HG03025 (cell line): ENCODE results near the gene ADCY4.
A peak's percentile ranks its signal among the peaks of the same experiment; 100 is the strongest.
"Not testable (repeated sequence)": the region's sequence is repeated elsewhere in the genome, so short reads cannot be mapped to it uniquely, and the experiment has no call there.

Source experiments
- ATAC-seq: cut with Tn5 transposase; IDR thresholded peaks from one replicate; pipeline ENCODE4 v1.9.1; 2021; ENCODE audit warnings: mild to moderate bottlenecking, moderate library complexity; ENCODE audit not compliant: unreplicated experiment, low FRiP score

The ADCY4 gene

DNA sequence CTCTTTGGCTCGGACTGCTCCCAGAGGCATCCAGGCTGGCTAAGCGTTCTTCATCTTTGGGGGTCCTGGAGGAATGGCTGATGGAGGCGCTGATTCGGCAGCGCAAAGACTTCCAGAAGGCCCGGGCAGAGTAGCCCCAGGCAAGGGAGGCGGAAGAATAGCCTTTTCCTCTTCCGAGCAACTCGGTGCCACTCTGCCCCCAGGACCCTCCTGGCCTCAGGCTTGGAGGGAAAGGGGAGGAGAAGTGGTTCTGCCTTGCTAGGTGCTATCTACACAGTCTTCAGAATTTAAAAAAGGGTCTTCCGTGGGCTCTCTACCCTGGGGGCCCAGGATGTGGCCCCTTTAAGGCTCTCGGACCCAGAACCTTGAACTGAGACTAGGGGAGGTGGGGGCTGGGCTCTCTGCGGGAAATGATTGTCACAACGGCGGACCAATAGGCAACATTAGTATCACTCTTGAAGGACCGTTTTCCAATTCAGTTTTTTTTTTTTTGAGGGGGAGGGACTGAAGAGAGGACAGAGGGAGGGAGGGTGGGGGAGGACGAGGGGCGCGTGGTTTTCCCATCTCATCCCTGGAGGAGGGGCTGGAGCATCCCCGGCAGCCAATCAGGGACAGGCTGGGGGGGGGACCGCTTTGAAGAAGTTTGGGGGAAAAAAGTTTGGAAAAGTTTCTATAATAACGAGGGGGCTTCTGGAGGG is 32.8 kb upstream of the ADCY4 start, which contains the start of gene NFATC4:
TSS of gene NFATC4 (plus strand) at position 671 of the 698 bp plus-strand sequence. CDS start 157 bp downstream, outside the sequence.
- no peak for ATAC-seq

DNA sequence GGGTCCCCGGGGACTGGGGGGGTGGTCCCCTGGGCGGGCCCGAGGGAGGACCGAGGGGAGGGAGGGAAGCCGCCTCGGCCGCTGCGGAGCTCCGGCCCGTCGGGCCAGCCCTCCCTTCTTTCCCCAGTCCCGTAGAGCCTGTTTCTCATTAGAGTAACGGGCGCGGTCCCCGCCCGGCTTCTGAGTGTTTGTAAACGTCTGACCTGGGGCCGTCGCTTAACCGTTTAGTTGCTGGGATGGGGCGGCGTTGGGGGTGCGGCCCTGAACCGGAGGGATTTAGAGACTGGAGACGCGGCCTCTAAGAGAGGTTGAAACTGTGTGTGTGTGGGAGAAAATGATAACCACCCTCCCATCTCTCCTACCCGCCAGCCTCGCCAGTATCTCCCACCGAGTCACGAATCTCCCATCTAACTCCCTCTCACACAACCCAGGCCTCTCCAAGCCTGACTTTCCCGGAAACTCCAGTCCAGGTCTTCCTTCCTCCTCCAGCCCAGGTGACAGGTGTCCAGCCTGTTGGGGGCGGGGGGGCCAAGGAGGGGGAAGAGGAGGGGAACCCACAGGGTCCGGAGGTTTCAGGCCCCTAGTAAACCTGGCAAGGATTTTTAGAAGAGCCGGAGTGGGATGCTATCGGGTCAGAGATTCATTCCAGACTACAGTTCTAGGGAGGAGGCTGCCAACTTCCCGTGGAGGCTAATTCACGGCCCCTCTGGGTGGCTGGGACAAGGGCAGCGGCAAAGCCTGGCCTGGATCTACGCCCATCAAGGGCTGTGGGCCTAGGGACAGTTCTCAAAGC is 32.0 kb upstream of the ADCY4 start:
- ATAC-seq: peak; percentile 47

DNA sequence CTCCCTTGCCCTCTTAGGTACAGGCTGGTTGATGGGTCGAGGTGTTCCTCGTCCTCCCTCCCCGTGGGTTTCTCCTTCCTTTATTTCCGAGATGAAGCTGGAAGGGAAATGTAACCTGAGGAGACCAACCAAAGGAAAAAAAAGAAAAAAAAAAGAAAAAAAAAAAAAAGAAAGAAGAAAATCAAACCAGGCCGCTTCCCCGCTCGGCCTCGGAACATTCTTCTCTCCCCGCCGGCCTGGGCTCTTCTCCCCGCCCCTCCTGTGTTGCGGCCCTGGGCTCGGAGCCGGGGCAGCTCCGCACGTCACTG is 31.5 kb upstream of the ADCY4 start:
- ATAC-seq: no peak

DNA sequence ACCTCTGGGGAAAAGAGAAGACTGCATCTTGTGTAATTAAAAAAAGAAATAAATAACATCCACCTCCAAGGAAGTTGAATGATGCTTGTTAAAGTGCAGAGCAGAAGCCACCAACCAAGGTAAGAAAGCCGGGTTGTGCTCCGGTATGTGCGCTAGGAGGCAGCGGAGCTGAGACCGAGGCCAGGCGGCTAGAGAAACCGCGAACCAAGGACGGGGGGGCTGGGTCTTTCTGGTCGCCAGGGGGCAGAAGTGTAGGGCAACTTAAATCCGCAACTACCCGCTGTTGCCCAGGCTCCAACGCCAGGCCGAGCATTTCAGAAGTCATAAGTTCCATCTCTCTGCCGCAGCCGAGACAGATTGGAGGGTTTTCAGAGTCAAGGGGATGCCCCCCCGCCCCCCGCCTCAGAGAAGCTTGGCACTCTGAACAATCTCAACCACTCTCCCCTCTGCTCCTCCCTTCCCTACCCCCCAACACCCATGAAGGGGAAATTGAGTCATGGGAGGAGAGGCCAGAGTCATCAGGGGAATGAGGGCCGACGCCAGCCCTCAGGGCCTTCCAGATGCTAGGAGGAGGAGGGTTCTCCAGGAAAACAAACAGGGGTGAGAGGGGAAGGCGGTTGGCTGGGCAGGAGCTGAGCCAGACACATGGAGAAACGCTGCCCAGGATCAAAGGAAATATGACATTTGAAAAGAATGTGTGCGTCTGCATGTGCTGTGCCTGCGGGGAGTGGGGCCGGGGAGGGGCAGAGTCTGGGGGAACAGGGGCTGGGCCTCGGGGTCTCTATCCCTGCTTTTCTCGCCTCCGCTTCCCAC is 30.9 kb upstream of the ADCY4 start:
- no peak for ATAC-seq

DNA sequence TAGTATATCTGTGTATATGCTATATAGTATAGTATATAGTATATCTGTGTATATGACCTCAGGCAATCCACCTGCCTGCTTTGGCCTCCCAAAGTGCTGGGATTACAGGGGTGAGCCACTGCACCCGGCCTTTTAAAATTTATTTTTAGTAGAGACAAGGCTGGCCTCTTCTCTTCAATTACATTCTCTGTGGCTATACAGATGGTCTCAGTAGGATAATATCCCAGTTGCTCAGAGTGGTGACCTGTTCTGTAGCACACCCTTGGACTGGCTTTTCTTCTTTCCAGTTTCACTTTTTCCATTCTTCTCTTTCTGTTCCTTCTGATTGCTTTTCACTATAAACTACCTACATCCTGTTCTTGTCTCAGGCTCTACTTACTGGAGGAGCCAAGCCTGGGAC is 30.0 kb upstream of the ADCY4 start:
- ATAC-seq: no peak

DNA sequence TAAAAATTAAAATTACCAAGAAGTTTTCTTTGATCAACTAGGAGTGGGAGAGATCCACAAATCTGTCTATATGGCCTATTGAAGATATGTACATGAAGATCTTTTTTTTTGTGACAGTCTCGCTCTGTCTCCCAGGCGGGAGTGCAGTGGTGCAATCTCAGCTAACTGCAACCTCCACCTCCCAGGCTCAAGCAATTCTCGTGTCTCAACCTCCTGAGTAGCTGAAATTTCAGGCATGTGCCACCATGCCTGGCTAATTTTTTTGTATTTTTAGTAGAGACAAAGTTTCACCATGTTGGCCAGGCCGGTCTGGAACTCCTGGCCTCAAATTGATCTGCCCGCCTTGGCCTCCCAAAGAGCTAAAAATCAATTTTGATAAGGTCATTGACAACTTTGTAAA is 28.5 kb upstream of the ADCY4 start:
- no peak for ATAC-seq

DNA sequence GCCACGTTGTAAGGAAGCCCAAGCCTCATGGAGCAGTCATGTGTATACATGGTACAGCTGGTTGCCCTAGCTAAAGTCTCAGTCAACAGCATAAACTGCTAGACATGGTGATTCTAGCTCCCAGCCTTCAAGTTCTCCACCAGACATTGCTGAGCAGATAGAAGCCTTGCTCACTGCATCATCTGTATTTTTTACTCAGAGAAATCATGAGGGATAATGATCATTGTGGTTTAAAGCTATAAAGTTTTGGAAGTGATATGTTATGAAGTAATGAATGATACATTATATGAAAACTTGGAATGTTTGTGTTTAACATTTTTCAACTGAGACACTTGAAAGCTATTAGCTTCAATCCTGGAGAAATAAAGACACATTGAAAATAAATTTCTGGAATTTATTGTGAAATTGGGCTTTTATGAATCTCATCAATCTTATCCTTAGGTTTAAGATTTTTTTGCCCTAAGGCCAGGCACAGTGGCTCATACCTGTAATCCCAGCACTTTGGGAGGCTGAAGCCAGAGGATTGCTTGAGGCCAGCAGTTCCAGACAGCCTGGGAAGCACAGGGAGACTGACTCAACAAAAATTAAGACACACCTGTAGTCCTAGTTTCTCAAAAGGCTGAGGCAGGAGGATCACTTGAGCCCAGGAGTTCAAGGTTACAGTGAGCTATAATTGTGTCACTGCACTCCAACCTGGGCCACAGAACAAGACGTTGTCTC is 27.5 kb upstream of the ADCY4 start:
- no peak for ATAC-seq

DNA sequence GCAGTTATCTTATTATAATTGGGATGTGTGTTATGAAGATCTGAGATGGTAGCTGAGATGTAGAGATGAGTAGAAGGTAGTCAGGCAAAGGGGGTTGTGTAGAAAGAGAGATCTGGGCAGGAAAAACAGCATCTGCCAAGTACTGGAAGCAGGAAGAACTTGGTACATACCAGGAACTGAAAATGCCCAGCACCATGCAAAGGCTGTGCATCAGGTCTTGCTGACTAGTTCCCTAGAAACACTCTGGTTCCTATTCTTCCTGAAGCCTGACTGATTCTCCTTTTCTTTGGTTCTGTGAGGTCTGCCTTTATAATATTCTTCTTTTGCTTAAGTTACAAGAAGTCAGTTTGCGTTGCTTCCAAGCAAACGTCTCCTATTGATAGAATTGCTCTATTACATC is 26.5 kb upstream of the ADCY4 start:
- ATAC-seq: no peak

DNA sequence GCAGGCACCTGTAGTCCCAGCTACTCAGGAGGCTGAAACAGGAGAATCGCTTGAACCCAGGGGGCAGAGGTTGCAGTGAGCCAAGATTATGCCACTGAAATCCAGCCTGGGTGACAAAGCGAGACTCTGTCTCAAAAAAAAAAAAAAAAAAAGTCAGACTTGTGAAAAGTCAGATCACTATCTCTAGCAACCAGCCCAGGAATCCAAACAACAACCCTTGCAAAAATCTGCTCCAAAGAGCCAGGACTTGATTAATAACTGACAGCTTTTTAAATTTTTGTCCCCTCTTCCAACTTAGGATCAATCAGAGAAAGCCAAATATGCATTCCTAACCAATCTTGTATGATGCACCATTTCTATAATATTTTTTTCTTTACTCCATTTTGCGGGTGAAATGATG is 25.4 kb upstream of the ADCY4 start:
- ATAC-seq: no peak

DNA sequence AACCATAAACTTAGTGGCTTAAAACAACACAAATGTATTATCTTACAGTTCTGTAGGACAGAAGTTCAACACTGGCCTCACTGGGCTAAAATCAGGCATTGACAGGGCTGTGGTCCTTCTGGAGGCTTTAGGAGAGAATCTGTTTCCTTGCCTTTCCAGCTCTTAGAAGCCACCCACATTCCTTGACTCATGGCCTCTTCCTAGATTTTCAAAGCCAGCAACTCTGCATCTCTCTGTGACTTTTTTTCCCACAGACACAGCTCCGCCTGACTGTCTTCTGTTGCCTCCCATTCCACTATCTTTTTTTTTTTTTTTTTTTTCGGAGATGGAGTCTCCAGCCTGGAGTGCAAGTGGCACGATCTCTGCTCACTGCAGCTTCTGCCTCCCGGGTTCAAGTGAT is 21.3 kb upstream of the ADCY4 start:
- ATAC-seq: no peak

DNA sequence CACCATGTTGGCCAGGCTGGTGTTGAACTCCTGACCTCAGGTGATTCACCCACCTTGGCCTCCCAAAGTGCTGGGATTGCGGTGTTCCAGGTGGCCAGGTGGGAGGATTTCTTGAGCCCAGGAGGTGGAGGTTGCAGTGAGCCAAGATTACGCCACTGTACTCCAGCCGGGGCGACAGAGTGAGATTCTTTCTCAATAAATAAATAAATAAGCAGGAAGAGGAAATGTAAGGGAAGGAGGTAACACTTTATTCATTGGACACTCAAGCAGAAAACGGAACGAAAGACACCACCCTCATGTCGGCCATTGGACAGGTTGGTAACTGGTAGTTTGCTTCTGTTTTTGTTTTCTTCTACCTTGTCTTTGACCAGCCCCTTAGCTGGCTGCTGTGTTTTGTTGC is 20.1 kb upstream of the ADCY4 start:
- ATAC-seq: no peak

DNA sequence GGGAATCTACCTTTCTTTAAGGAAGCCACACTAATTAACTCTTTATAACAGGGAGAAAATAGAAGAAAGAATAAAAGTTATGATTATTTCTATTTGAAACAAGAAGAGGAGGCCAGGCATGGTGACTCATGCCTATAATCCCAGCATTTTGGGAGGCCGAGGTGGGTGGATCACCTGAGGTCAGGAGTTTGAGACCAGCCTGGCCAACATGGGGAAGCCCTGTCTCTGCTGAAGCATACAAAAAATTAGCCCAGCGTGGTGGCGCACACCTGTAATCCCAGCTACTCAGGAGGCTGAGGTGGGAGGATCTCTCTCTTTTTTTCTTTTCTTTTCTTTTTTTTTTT is 19.6 kb upstream of the ADCY4 start:
- not testable (repeated sequence) for ATAC-seq

DNA sequence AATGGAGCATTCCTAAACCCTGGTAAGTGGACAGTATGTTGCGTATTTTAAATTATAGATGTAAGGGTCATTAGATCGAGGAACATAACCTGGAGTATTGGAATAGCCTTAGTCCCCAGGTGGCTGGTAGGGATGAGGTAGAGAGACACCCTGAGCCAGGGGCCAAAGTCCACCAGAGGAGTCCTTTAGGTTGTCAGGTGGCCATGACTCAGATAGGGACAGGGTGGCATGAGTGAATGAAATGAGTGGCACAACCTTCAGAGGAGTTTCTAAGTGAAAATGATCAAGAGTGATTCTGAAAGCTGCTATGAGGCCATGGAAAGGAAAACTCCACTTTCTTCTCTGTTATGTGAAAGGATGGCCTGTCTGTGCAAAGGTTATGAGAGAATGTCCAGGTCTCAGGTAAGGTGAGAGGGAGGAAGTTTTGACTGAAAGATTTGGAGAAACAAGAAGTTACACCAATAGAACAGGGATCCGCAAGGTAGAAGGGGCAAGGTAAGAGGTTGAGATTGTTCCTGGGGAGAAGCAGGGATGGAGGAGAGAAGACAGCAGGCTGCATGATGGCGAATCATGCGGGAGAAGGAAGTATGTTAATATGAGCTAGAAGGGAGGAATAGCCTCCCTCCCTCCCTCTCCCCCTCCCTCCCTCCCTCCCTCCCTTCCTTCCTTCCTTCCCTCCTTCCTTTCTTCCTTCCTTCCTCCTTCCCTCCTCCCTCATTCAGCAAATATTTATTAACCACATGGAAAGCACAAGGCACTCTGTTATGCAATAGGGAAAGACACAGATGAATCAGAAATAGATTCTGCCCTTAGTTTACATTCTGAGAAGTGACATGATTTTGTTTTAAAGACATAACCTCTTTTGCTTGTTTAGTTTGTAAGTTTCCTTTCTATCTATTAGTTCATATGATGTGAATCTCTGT is 18.9 kb upstream of the ADCY4 start:
- ATAC-seq: no peak

DNA sequence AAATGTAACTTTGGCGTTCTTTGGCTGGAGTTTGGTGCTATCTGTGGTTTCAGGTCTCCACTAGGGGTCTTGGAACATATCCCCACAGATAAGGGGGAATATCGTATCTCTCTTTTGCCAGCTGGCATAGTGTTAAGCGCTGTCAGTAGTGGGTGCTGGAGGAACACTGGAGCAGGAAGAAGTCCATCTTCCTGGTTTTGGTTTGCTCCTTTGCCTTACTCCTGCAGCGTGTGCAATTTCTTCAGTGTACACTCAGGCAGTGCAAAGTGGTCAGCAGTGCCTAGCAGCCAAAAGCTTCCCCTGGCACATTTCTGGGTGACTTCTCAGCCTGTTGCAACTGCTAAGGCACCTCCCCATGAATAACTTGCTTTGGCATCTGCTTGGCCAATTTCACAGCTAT is 16.6 kb upstream of the ADCY4 start:
- ATAC-seq: no peak

DNA sequence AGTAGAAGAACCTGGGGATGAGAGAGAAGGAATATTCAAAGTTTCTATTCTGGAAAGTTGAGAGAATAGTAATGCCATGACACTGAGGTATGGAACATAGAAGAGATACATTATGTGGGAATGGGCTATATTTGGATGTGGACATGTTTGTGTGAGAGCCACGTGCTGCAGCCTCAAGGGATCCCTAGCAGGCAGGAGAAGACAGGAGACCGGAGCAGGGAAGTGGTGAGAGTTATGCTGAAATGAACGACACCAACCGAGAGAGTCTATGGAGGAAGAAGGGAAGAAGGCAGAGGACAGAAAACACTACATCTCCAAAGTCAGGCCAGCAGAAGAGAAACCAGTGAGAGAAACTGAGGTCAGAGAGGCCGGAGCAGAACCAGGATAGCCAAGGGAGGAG is 14.9 kb upstream of the ADCY4 start:
- ATAC-seq: no peak

DNA sequence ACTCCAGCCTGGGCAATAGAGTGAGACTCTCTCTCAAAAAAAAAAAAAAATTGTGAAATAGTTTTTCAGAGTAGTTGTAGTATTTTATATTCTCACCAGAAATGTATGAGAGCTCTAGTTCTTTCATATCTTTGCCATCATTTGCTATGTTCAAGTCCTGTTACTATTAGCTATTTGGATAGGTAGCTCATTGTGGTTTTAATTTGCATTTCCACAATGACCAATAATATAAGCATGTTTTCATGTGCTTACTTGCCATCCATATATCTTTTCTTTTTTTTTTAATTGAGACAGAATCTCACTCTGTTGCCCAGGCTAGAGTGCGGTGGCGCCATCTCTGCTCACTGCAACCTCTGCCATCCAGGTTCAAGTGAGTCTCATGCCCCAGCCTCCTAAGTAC is 13.3 kb upstream of the ADCY4 start:
- ATAC-seq: no peak

DNA sequence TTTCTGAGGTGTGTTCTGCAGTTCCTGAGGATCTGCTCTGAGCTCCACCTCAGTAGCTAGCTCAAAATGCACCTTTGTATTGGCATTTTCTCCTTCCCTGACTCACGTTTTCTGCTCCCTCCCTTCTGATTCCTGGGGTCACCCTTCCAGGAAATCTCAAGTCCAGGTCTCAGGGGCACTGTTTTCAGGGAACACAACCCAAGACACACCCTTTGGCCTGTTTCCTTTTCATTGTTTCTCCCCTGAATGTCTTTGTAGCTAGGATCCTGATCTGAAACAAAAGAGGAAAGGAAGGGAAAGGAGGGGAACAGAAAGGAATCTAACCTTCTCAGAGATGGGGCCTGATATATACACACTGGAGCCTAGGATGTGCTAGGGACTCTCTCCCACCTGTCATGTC is 12.3 kb upstream of the ADCY4 start:
- ATAC-seq: no peak

DNA sequence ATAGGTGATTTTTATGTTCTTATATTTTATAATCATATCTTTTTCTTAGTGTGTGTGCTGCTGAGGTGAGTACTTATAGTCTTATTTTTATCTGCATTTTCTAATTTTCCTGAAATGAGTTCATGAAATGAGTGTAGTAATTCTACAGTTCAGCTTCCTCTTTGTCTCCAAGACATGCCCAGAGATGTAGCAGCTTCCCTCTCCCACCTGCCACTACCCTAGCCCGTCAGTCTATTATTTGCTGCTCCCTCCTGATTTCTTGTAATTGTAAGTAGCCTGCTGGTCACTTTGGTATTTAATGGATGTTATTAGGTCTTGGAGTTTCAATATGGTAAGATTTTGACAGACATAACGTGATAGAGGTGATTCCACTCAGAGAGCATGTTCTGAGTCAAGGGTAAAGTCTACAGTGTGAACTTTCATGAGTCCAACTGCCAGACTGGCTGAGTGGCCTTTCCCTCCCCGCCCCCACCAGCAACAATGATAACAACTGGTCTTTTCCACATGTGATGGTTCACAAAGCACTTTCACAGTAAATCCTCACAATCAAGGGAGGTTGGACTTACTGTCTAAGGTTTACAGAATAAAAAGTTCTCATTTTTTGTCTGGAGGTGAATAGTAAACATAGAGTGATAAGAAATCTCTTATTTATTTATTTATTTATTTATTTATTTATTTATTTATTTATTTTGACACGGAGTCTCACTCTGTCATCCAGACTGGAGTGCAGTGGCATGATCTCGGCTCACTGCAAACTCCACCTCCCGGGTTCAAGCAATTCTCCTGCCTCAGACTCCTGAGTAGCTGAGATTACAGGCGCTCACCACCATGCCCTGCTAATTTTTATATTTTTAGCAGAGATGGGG is 9.2 kb upstream of the ADCY4 start:
- ATAC-seq: no peak

DNA sequence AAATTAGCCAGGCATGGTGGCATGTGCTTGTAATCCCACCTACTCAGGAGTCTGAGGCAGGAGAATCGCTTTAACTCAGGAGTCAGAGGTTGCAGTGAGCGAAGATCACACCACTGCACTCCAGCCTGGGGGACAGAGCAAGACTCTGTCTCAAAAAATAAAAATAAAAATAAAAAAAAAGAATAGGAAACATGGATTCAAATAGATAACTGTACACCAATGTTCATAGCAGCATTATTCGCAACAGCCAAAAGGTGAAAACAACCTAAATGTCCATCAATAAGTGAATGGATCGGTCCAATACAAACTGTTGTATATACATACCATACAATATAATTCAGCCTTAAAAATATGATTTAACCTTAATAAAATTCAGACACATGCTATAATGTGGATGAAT is 8.0 kb upstream of the ADCY4 start:
- no peak for ATAC-seq
